GM19238 (cell line): ENCODE data around the gene CCDC170.

Experiments
- DNase-seq: peaks from one replicate; pipeline ENCODE4 v3.0.0; 2011; ENCODE audit warnings: low spot score; ENCODE audit not compliant: insufficient read length

The CCDC170 gene

GRCh38 chr6:151617539-151617938 is 123.7 kb downstream of the CCDC170 start:
- DNase-seq = no peak

- DNase-seq = no peak
These were observed 124.9 kb downstream of the CCDC170 start for GRCh38 chr6:151618717-151619116.

GRCh38 chr6:151620179-151620578 is 126.4 kb downstream of the CCDC170 start:
- DNase-seq = no peak

GRCh38 chr6:151624071-151624470 is 130.3 kb downstream of the CCDC170 start:
- DNase-seq = no peak

GRCh38 chr6:151624481-151624880 is 130.7 kb downstream of the CCDC170 start:
- no peak for DNase-seq

- DNase-seq = no peak
These were observed 131.2 kb downstream of the CCDC170 start for GRCh38 chr6:151624900-151625536.

- DNase-seq = no peak
These were observed 134.1 kb downstream of the CCDC170 start for GRCh38 chr6:151627689-151628444.

- no peak for DNase-seq
These were observed 136.0 kb downstream of the CCDC170 start for GRCh38 chr6:151629791-151630190.

GRCh38 chr6:151630387-151630786 is 136.6 kb downstream of the CCDC170 start:
- no peak for DNase-seq

GRCh38 chr6:151630991-151631655 is 137.3 kb downstream of the CCDC170 start:
- no peak for DNase-seq

- DNase-seq = no peak
These were observed 138.7 kb downstream of the CCDC170 start for GRCh38 chr6:151632415-151632987.

- DNase-seq = no peak
These were observed 139.9 kb downstream of the CCDC170 start for GRCh38 chr6:151633526-151634335.

- DNase-seq = no peak
These were observed 140.5 kb downstream of the CCDC170 start for GRCh38 chr6:151634336-151634720.

GRCh38 chr6:151635741-151636140 is 141.9 kb downstream of the CCDC170 start:
- DNase-seq = no peak

- no peak for DNase-seq
These were observed 144.0 kb downstream of the CCDC170 start for GRCh38 chr6:151637814-151638213.

- DNase-seq = no peak
These were observed 145.9 kb downstream of the CCDC170 start for GRCh38 chr6:151639750-151640149.

GRCh38 chr6:151641028-151641427 is 147.2 kb downstream of the CCDC170 start:
- no peak for DNase-seq

GRCh38 chr6:151647976-151648639 is 154.3 kb downstream of the CCDC170 start:
- no peak for DNase-seq

GRCh38 chr6:151649835-151650234 is 156.0 kb downstream of the CCDC170 start:
- no peak for DNase-seq

- DNase-seq = no peak
These were observed 157.8 kb downstream of the CCDC170 start for GRCh38 chr6:151651639-151652038.

GRCh38 chr6:151652325-151652724 is 158.5 kb downstream of the CCDC170 start:
- no peak for DNase-seq
